NOMO-1 treated with dmso at 0.1 percent for 144 hours (cell line): ENCODE results near the gene ZDHHC8.

Source experiments
- DNase-seq: peaks from one replicate; lab custom pipeline; 2025; ENCODE audit not compliant: unreplicated experiment; lab: John Stamatoyannopoulos, UW

ZDHHC8 gene

GRCh38 chr22:20192293-20192971 lies 60.8 kb downstream of the ZDHHC8 start:
- DNase-seq = no peak

GRCh38 chr22:20192972-20193760 lies 61.6 kb downstream of the ZDHHC8 start:
- no peak for DNase-seq

- no peak for DNase-seq
Measured at GRCh38 chr22:20193761-20194494, 62.3 kb downstream of the ZDHHC8 start.

- DNase-seq = no peak
Measured at GRCh38 chr22:20194681-20195593, 63.3 kb downstream of the ZDHHC8 start.

- no peak for DNase-seq
Measured at GRCh38 chr22:20196094-20196842, 64.7 kb downstream of the ZDHHC8 start.
